HepG2 (cell line): ENCODE results near the gene DDX1. TPM values are rescaled to one million over a fixed set of nuclear protein-coding genes. Genes with fewer than 3 reads are reported as not detected.

Experiments
- ARNT2 ChIP-seq: sonication (generic); formaldehyde crosslinking; IDR thresholded peaks from 2 replicates; pipeline ENCODE4 v1.8.0; 2022; ENCODE audit warnings: mild to moderate bottlenecking, low read depth, missing genetic modification reagents, moderate library complexity
- GPN1 ChIP-seq: sonication (generic); formaldehyde crosslinking; IDR thresholded peaks from 2 replicates; pipeline ENCODE4 v1.5.1; 2020; ENCODE audit warnings: missing genetic modification reagents, borderline replicate concordance
- MXD4 ChIP-seq: IDR thresholded peaks from 2 replicates; pipeline ENCODE4 v1.6.1; 2016; ENCODE audit warnings: mild to moderate bottlenecking, missing biosample characterization, missing genetic modification reagents
- NR0B2 ChIP-seq: sonication (generic); formaldehyde crosslinking; IDR thresholded peaks from 2 replicates; pipeline ENCODE4 v1.4.0; 2020; ENCODE audit warnings: mild to moderate bottlenecking, missing genetic modification reagents
- PATZ1 ChIP-seq: sonication (generic); formaldehyde crosslinking; IDR thresholded peaks from 2 replicates; pipeline ENCODE4 v1.4.0; 2020; ENCODE audit warnings: missing genetic modification reagents
- PREB ChIP-seq: sonication (generic); formaldehyde crosslinking; IDR thresholded peaks from 2 replicates; pipeline ENCODE4 v1.4.0; 2020; ENCODE audit warnings: missing genetic modification reagents
- SMAD1 ChIP-seq: sonication (generic); formaldehyde crosslinking; IDR thresholded peaks from 2 replicates; pipeline ENCODE4 v1.4.0; 2020; ENCODE audit warnings: missing genetic modification reagents, low read depth, mild to moderate bottlenecking, borderline replicate concordance
- U2AF1 ChIP-seq: fragments of 200-400 bp; formaldehyde crosslinking; optimal IDR thresholded peaks from 2 replicates; pipeline ENCODE3; 2017; ENCODE audit warnings: mild to moderate bottlenecking, low read depth, low read length
- ZBED4 ChIP-seq: sonication (generic); formaldehyde crosslinking; IDR thresholded peaks from 2 replicates; pipeline ENCODE4 v1.4.0; 2020; ENCODE audit warnings: missing genetic modification reagents, borderline replicate concordance
- ZNF142 ChIP-seq: sonication (generic); formaldehyde crosslinking; IDR thresholded peaks from 2 replicates; pipeline ENCODE4 v1.4.0; 2020; ENCODE audit warnings: missing genetic modification reagents
- ZNF552 ChIP-seq: sonication (generic); formaldehyde crosslinking; IDR thresholded peaks from 2 replicates; pipeline ENCODE4 v1.9.0; 2022; ENCODE audit warnings: missing genetic modification reagents, mild to moderate bottlenecking, borderline replicate concordance
- ZNF558 ChIP-seq: sonication (generic); formaldehyde crosslinking; IDR thresholded peaks from 2 replicates; pipeline ENCODE4 v1.9.0; 2022; ENCODE audit warnings: mild to moderate bottlenecking, missing genetic modification reagents, borderline replicate concordance
- ZNF572 ChIP-seq: sonication (generic); formaldehyde crosslinking; IDR thresholded peaks from 2 replicates; pipeline ENCODE4 v1.5.1; 2020; ENCODE audit warnings: mild to moderate bottlenecking, missing genetic modification reagents
- ZNF746 ChIP-seq: sonication (generic); formaldehyde crosslinking; IDR thresholded peaks from 2 replicates; pipeline ENCODE4 v1.8.0; 2022; ENCODE audit warnings: mild to moderate bottlenecking, missing genetic modification reagents
- ZNF891 ChIP-seq: sonication (generic); formaldehyde crosslinking; IDR thresholded peaks from 2 replicates; pipeline ENCODE4 v1.5.0; 2020; ENCODE audit warnings: mild to moderate bottlenecking, missing genetic modification reagents
- ZSCAN12 ChIP-seq: sonication (generic); formaldehyde crosslinking; IDR thresholded peaks from 2 replicates; pipeline ENCODE4 v1.9.0; 2021; ENCODE audit warnings: mild to moderate bottlenecking, missing genetic modification reagents
- polyA plus RNA-seq, 8 experiments: library from polyadenylated mRNA; depleted of rRNA in 3 of 8; stranded (reverse) in 7 of 8; unstranded in 1 of 8; fragments of >200 nt; fragmentation: Illumina TruSeq in 4 of 8; extraction: Trizol in 4 of 8; gene quantifications; 2 replicates each; pipeline versions ENCODE4 v1.2.1 to v1.2.3, GENCODE V29; 2011 to 2016; ENCODE audit warnings: low read depth in 4 of 8, missing spikeins in 1 of 8, mixed read lengths in 1 of 8; ENCODE audit not compliant: insufficient read depth in 1 of 8
- total RNA-seq, 5 experiments: library from RNA; depleted of rRNA; stranded (reverse); fragments of >200 nt; fragmentation: Illumina TruSeq; extraction: Trizol; gene quantifications; 2 replicates each; pipeline ENCODE4 v1.2.3, GENCODE V29; 2016; ENCODE audit warnings: low read depth in 1 of 5

The DDX1 gene
- total and polyA plus RNA-seq, 2 of the 13 experiments (the other 11 are each of a cell fraction or from before 2014, with no cell fraction given) = 81.6 to 130 TPM

GRCh38 chr2:15560988-15561573, 30.6 kb upstream of the DDX1 start, which contains the start of gene NBAS (continued):
- no peak for TF ChIP-seq NR0B2 (CRISPR knock-in tag)
- TF ChIP-seq ZNF746 (CRISPR knock-in tag) = no peak
- TF ChIP-seq SMAD1 (CRISPR knock-in tag) = no peak
- TF ChIP-seq PATZ1 (CRISPR knock-in tag) = peak; percentile 38; the same call in 1 of the 2 replicates
- no peak for TF ChIP-seq ZNF558 (CRISPR knock-in tag)
- no peak for TF ChIP-seq ZNF891 (CRISPR knock-in tag)
- TF ChIP-seq U2AF1 = no peak
- no peak for TF ChIP-seq ARNT2 (CRISPR knock-in tag)
- no peak for TF ChIP-seq ZSCAN12 (CRISPR knock-in tag)
- TF ChIP-seq ZNF142 (CRISPR knock-in tag) = peak; percentile 64
- no peak for TF ChIP-seq GPN1 (CRISPR knock-in tag)
- no peak for TF ChIP-seq ZNF552 (CRISPR knock-in tag)
- no peak for TF ChIP-seq PREB (CRISPR knock-in tag)
- 0 out of 2 replicates have a peak, but pooled peaks have one; percentile 61 for TF ChIP-seq ZBED4 (CRISPR knock-in tag)
- TF ChIP-seq MXD4 (CRISPR knock-in tag) = peak; percentile 56; the same call in 1 of the 2 replicates
- TF ChIP-seq ZNF572 (CRISPR knock-in tag) = no peak
